ENCODE data around the gene MRTFA.

Gene MRTFA

GRCh38 chr22:40406063-40406890, 230.2 kb downstream of the MRTFA start:
- no peak overlapping the region for H3K4me3 ChIP-seq (ENCODE audit: control insufficient read depth, low read depth, low read length)
- DNase-seq (ENCODE audit: low read depth): no peak
- no peak for TF ChIP-seq CTCF (conservative IDR thresholded peaks at IDR 0.05; ENCODE audit: control insufficient read depth, insufficient read depth, low read depth, low read length)

- no peak for DNase-seq (ENCODE audit: low read depth)
- no peak for TF ChIP-seq CTCF (conservative IDR thresholded peaks at IDR 0.05; ENCODE audit: control insufficient read depth, insufficient read depth, low read depth, low read length)
- no peak overlapping the region for H3K4me3 ChIP-seq (ENCODE audit: control insufficient read depth, low read depth, low read length)
Observed at GRCh38 chr22:40405178-40406062, 231.1 kb downstream of the MRTFA start.

- no peak for DNase-seq (ENCODE audit: low read depth)
- no peak for TF ChIP-seq CTCF (conservative IDR thresholded peaks at IDR 0.05; ENCODE audit: control insufficient read depth, insufficient read depth, low read depth, low read length)
- H3K4me3 ChIP-seq (ENCODE audit: control insufficient read depth, low read depth, low read length): no peak overlapping the region
Observed at GRCh38 chr22:40404251-40405177, 232.0 kb downstream of the MRTFA start.

- no peak for TF ChIP-seq CTCF (conservative IDR thresholded peaks at IDR 0.05; ENCODE audit: control insufficient read depth, insufficient read depth, low read depth, low read length)
- no peak for DNase-seq (ENCODE audit: low read depth)
- H3K4me3 ChIP-seq (ENCODE audit: control insufficient read depth, low read depth, low read length): no peak overlapping the region
Observed at GRCh38 chr22:40403651-40404050, 232.9 kb downstream of the MRTFA start.

GRCh38 chr22:40403141-40403540, 233.4 kb downstream of the MRTFA start:
- H3K4me3 ChIP-seq (ENCODE audit: control insufficient read depth, low read depth, low read length): no peak overlapping the region
- DNase-seq (ENCODE audit: low read depth): no peak
- no peak for TF ChIP-seq CTCF (conservative IDR thresholded peaks at IDR 0.05; ENCODE audit: control insufficient read depth, insufficient read depth, low read depth, low read length)

- no peak for DNase-seq (ENCODE audit: low read depth)
- H3K4me3 ChIP-seq (ENCODE audit: control insufficient read depth, low read depth, low read length): no peak overlapping the region
- TF ChIP-seq CTCF (conservative IDR thresholded peaks at IDR 0.05; ENCODE audit: control insufficient read depth, insufficient read depth, low read depth, low read length): no peak
Observed at GRCh38 chr22:40401981-40402406, 234.5 kb downstream of the MRTFA start.
